K562 (cell line): ENCODE data around the gene TAOK2. TPM values are rescaled to one million over a fixed set of nuclear protein-coding genes. Genes with fewer than 3 reads are reported as not detected.
A peak's percentile ranks its signal among the peaks of the same experiment; 100 is the strongest.

Experiments
- CHD2 ChIP-seq: IDR thresholded peaks from 2 replicates; pipeline ENCODE4 v1.6.1; 2011; ENCODE audit warnings: low read depth, low read length
- FIP1L1 ChIP-seq: fragments of 200-400 bp; formaldehyde crosslinking; IDR thresholded peaks from 2 replicates; pipeline ENCODE4 v1.6.1; 2018; ENCODE audit warnings: mild to moderate bottlenecking, low read depth, low read length; ENCODE audit not compliant: poor library complexity, severe bottlenecking
- ILK ChIP-seq: fragments of 450-650 bp; IDR thresholded peaks from 2 replicates; pipeline ENCODE4 v1.6.1; 2016; ENCODE audit warnings: missing genetic modification characterization, low read depth, mild to moderate bottlenecking, missing compliant biosample characterization, moderate library complexity, borderline replicate concordance
- NCOR1 ChIP-seq: fragments of 450-650 bp; IDR thresholded peaks from 2 replicates; pipeline ENCODE4 v1.6.1; 2016; ENCODE audit warnings: mild to moderate bottlenecking, moderate library complexity
- NR2F6 ChIP-seq: fragments of 450-650 bp; formaldehyde crosslinking; IDR thresholded peaks from 2 replicates; pipeline ENCODE4 v1.4.0; 2020; ENCODE audit warnings: mild to moderate bottlenecking
- RBM34 ChIP-seq: fragments of 200-400 bp; formaldehyde crosslinking; IDR thresholded peaks from 2 replicates; pipeline ENCODE4 v1.6.1; 2018; ENCODE audit warnings: low read length, borderline replicate concordance; ENCODE audit not compliant: insufficient read depth
- ZEB2 ChIP-seq: fragments of 450-650 bp; IDR thresholded peaks from 2 replicates; pipeline ENCODE4 v1.6.1; 2016
- ZNF175 ChIP-seq: fragments of 200-800 bp; sonication (Bioruptor generic); IDR thresholded peaks from 2 replicates; pipeline ENCODE4 v1.6.1; 2016; ENCODE audit warnings: low read depth, mild to moderate bottlenecking, missing genetic modification characterization, missing compliant biosample characterization
- ZNF384 ChIP-seq: IDR thresholded peaks from 2 replicates; pipeline ENCODE4 v1.6.1; 2012; ENCODE audit warnings: low read depth, low read length, improper control_type of control experiment
- ZNF584 ChIP-seq: fragments of 200-800 bp; sonication (Bioruptor generic); IDR thresholded peaks from 2 replicates; pipeline ENCODE4 v1.6.1; 2016; ENCODE audit warnings: low read depth, mild to moderate bottlenecking, missing genetic modification characterization, missing compliant biosample characterization
- ZNF695 ChIP-seq: fragments of 450-650 bp; formaldehyde crosslinking; IDR thresholded peaks from 2 replicates; pipeline ENCODE4 v1.4.0; 2020; ENCODE audit warnings: mild to moderate bottlenecking, moderate library complexity
- ZNF717 ChIP-seq: fragments of 250-450 bp; sonication (Bioruptor Pico); IDR thresholded peaks from 2 replicates; pipeline ENCODE4 v1.5.0; 2021
- polyA plus RNA-seq, 8 experiments: library from polyadenylated mRNA; depleted of rRNA in 4 of 8; stranded (reverse) in 5 of 8; unstranded in 3 of 8; fragments of >200 nt; fragmentation: Nextera tagmentation in 2 of 8; fragmentation: Illumina TruSeq in 1 of 8; extraction: Ambion mirVana in 2 of 8; extraction: Trizol in 1 of 8; gene quantifications; 2 replicates each; pipeline versions ENCODE4 v1.2.1 to v1.2.3, GENCODE V29; 2011 to 2014; ENCODE audit warnings: inconsistent platforms in 1 of 8, missing spikeins in 1 of 8
- total RNA-seq, 7 experiments: library from RNA; depleted of rRNA in 6 of 7; stranded (reverse); fragments of >200 nt in 6 of 7; fragmentation: Illumina TruSeq in 2 of 7; extraction: Trizol in 2 of 7; gene quantifications; 2 replicates each; pipeline versions ENCODE4 v1.2.1 to v1.2.3, GENCODE V29; 2011 to 2021; ENCODE audit warnings: low replicate concordance in 1 of 7
- TF ChIP-seq, protein P1 (sequence below): fragments of 250-450 bp; sonication (Bioruptor Pico); IDR thresholded peaks from 2 replicates; pipeline ENCODE4 v1.4.0; 2020
- TF ChIP-seq, protein P2 (sequence below), 2 experiments: IDR thresholded peaks in 1 of 2; conservative IDR thresholded peaks in 1 of 2; 2 replicates each; pipeline ENCODE4 v1.6.1; 2016; ENCODE audit warnings: low read depth in 2 of 2, mild to moderate bottlenecking in 1 of 2, missing compliant biosample characterization in 1 of 2, missing genetic modification characterization in 1 of 2, moderate library complexity in 1 of 2

TAOK2 gene
- total and polyA plus RNA-seq, 9 of the 15 experiments (the other 6 are each of a cell fraction or from before 2014, with no cell fraction given), result 0.10 to 41.8 (median 13.7) TPM

DNA sequence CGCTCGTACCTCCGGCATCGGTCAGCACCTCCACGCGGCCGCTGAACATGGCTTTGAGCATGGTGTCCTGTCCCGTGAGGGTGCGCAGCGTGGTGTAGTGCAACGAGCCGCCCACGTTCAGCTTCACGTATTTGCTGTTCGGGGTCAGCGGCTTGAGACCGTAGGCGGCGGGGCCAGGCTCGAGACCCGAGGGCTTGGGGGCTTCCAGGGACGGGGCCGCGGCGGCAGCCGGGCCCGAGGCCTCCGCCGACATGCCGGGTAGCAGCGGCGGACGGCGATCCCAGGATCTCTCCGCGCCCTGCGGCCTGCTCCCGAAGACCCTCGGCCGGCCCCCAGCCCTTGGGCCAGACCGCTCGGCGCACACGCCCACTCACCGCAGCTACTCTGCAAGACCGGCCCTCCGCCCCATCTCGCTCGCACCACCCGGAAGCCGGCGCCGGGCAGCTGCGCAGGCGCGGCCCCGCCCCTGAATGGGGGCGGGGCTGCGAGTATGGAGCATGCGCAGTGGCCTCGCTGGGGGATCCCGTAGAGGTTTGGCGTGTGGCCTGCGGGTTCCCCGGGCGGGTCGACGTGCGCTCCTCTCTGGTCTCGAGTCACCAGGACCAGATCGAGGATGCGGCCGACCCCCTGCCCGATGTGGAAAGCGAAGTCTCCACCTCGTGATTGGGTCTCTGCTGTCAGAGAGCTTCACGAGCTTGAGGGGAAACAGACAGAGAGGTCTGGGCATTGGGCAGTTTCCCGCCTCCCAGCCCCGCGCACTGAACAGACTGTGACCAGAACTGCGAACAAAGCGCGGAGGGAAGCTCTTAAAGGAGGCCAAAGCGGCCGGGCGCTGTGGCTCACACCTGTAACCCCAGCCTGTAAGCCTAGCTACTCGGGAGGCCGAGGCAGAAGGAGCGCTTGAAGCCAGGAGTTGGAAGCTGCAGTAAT is 47.6 kb upstream of the TAOK2 start, which contains the start of gene KCTD13 (continued):
- TF ChIP-seq, protein P1, sequence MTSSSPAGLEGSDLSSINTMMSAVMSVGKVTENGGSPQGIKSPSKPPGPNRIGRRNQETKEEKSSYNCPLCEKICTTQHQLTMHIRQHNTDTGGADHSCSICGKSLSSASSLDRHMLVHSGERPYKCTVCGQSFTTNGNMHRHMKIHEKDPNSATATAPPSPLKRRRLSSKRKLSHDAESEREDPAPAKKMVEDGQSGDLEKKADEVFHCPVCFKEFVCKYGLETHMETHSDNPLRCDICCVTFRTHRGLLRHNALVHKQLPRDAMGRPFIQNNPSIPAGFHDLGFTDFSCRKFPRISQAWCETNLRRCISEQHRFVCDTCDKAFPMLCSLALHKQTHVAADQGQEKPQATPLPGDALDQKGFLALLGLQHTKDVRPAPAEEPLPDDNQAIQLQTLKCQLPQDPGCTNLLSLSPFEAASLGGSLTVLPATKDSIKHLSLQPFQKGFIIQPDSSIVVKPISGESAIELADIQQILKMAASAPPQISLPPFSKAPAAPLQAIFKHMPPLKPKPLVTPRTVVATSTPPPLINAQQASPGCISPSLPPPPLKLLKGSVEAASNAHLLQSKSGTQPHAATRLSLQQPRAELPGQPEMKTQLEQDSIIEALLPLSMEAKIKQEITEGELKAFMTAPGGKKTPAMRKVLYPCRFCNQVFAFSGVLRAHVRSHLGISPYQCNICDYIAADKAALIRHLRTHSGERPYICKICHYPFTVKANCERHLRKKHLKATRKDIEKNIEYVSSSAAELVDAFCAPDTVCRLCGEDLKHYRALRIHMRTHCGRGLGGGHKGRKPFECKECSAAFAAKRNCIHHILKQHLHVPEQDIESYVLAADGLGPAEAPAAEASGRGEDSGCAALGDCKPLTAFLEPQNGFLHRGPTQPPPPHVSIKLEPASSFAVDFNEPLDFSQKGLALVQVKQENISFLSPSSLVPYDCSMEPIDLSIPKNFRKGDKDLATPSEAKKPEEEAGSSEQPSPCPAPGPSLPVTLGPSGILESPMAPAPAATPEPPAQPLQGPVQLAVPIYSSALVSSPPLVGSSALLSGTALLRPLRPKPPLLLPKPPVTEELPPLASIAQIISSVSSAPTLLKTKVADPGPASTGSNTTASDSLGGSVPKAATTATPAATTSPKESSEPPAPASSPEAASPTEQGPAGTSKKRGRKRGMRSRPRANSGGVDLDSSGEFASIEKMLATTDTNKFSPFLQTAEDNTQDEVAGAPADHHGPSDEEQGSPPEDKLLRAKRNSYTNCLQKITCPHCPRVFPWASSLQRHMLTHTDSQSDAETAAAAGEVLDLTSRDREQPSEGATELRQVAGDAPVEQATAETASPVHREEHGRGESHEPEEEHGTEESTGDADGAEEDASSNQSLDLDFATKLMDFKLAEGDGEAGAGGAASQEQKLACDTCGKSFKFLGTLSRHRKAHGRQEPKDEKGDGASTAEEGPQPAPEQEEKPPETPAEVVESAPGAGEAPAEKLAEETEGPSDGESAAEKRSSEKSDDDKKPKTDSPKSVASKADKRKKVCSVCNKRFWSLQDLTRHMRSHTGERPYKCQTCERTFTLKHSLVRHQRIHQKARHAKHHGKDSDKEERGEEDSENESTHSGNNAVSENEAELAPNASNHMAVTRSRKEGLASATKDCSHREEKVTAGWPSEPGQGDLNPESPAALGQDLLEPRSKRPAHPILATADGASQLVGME (CRISPR knock-in tag), result no peak
- TF ChIP-seq, protein P2, sequence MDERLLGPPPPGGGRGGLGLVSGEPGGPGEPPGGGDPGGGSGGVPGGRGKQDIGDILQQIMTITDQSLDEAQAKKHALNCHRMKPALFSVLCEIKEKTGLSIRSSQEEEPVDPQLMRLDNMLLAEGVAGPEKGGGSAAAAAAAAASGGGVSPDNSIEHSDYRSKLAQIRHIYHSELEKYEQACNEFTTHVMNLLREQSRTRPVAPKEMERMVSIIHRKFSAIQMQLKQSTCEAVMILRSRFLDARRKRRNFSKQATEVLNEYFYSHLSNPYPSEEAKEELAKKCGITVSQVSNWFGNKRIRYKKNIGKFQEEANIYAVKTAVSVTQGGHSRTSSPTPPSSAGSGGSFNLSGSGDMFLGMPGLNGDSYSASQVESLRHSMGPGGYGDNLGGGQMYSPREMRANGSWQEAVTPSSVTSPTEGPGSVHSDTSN (CRISPR knock-in tag; IDR thresholded peaks at IDR 0.05; ENCODE audit: low read depth), result no peak
- TF ChIP-seq, protein P2 (tag; conservative IDR thresholded peaks at IDR 0.05; ENCODE audit: low read depth), result no peak
- TF ChIP-seq ZEB2, result no peak
- TF ChIP-seq ILK (tag), result no peak
- TF ChIP-seq ZNF384, result no peak
- TF ChIP-seq RBM34, result no peak
- no peak for TF ChIP-seq ZNF175 (CRISPR knock-in tag)
- TF ChIP-seq ZNF695 (CRISPR knock-in tag), result no peak
- TF ChIP-seq NR2F6, result no peak
- no peak for TF ChIP-seq NCOR1
- TF ChIP-seq FIP1L1, result peak; percentile 49
- TF ChIP-seq CHD2, result no peak
- TF ChIP-seq ZNF584 (CRISPR knock-in tag), result no peak
- no peak for TF ChIP-seq ZNF717 (CRISPR knock-in tag)
